Astrocyte of the spinal cord (primary cell): ENCODE results near the gene WDR77.

Source experiments
- DNase-seq: peaks from one replicate; pipeline ENCODE4 v3.0.0; 2011; ENCODE audit warnings: low read depth, low spot score
- H3K4me3 ChIP-seq: 2 replicates; pipeline ENCODE4 v1.5.1; 2011; ENCODE audit warnings: low read depth, mild to moderate bottlenecking, low read length, moderate library complexity
- in situ Hi-C: cut with HindIII; loops from 2 replicates; pipeline ENCODE4 v1.10.0; 2017; ENCODE audit warnings: low sequenced_read_pairs
- TF ChIP-seq, protein P1 (sequence below): IDR thresholded peaks from 2 replicates; pipeline ENCODE4 v1.5.1; 2012; ENCODE audit warnings: low read depth, mild to moderate bottlenecking, low read length, inconsistent platforms

The WDR77 gene

DNA sequence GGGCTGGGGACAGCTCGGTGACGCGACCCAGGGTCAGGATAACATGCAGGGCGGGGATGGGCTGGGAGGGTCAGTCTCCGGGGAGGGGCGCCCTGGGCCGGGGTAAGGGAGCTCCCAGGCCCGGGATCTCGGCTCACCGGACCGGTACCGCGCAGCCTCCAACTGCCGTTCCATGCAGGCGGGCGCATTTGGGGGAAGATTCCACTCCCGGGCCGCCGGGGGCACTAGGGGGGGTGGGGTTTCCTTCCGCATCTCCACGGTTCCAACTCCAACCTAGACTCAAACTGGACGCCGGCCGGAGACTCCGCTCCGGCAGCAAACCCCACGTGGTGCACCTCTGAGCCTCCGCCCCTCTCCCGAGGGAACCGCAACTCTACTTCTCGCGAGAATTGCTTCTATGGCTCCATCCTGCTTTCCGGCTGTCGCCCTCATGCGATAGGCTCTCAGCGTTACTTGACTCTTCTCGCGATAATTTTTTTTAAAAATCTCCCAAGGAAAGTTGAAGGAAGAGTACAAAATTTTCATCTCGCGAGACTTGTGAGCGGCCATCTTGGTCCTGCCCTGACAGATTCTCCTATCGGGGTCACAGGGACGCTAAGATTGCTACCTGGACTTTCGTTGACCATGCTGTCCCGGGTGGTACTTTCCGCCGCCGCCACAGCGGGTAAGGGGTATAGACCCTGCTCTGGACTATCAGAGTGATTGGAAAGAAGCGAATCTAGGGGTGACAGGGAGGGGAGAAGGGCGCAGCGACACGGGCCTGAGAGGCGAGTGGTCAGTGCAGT is at the start of gene WDR77, which contains the start of gene ATP5PB:
Gene WDR77, minus strand, starts transcription at position 339 of the 785 bp plus-strand sequence. Its CDS starts 87 bp downstream, at position 252.
Gene ATP5PB, plus strand, starts transcription at position 547 of the 785 bp plus-strand sequence. Its CDS starts 78 bp downstream, at position 625.
- peak within 1 kb of the TSS; percentile 99 for H3K4me3 ChIP-seq
- TF ChIP-seq, protein P1, sequence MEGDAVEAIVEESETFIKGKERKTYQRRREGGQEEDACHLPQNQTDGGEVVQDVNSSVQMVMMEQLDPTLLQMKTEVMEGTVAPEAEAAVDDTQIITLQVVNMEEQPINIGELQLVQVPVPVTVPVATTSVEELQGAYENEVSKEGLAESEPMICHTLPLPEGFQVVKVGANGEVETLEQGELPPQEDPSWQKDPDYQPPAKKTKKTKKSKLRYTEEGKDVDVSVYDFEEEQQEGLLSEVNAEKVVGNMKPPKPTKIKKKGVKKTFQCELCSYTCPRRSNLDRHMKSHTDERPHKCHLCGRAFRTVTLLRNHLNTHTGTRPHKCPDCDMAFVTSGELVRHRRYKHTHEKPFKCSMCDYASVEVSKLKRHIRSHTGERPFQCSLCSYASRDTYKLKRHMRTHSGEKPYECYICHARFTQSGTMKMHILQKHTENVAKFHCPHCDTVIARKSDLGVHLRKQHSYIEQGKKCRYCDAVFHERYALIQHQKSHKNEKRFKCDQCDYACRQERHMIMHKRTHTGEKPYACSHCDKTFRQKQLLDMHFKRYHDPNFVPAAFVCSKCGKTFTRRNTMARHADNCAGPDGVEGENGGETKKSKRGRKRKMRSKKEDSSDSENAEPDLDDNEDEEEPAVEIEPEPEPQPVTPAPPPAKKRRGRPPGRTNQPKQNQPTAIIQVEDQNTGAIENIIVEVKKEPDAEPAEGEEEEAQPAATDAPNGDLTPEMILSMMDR = no peak
- in situ Hi-C loops = no loop called here
- peak; percentile 99 for DNase-seq

DNA sequence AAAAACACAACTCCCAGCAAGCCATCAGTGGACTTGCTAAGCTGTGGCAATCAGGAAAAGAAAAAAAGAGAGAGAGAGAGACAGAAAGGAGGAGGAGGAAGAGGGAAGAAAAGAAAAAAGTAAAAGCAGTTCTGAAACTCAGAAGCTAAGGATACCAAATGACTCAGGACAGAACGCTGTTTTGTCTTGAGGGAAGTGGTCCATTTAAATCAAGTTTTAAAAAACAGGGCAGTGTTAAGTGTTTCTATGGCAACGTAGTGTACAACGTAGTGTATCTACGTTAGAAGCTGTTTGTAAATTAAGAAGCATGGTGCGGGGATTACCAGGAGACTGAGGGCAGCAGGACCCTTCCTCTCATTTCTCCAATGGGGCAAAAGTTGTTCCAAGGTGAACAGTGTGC is 48.5 kb upstream of the WDR77 start:
- in situ Hi-C loops = no loop called here
- TF ChIP-seq, protein P1 = no peak
- DNase-seq = no peak
- H3K4me3 ChIP-seq = no peak overlapping the region

DNA sequence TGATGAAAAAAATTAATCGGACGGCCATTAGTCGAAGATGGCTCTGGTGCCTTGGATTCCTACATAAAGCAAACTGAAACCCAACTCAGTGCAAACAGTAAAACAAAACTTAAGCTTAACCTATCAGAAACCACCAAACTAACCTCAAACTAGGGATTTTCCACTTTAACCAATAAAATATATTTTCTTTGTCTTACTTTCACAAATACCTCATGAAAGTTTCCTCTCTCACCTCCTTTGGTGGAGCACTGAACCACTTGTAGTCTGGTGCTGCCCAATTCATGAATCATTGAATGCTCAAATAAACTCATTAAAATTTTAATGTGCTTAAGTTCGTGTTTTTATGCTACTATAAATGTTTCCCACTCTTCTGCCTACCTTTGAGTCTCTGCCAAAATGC is 47.3 kb upstream of the WDR77 start:
- TF ChIP-seq, protein P1 = no peak
- DNase-seq = no peak
- in situ Hi-C loops = no loop called here
- H3K4me3 ChIP-seq = no peak overlapping the region

DNA sequence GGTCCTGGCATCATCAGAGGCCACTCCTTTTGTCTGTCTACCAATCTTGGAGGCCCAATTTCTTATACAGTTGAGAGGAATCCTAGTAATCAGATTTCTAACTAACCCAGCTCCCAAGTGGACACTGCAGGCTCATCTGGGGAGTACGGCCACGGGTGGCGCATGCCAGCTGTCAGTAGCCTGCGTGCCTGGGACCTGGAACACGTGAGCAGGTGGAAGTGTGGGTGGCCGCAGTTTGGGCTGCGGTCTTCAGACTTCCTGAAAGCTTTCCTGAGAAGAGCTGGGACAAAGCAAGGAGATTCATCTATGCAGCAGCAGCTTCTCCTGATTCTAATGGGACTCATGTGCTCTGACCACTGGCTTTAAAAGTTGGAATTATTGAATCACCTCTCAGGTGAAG is 42.0 kb upstream of the WDR77 start:
- in situ Hi-C loops = no loop called here
- H3K4me3 ChIP-seq = no peak overlapping the region
- TF ChIP-seq, protein P1 = no peak
- DNase-seq = no peak

DNA sequence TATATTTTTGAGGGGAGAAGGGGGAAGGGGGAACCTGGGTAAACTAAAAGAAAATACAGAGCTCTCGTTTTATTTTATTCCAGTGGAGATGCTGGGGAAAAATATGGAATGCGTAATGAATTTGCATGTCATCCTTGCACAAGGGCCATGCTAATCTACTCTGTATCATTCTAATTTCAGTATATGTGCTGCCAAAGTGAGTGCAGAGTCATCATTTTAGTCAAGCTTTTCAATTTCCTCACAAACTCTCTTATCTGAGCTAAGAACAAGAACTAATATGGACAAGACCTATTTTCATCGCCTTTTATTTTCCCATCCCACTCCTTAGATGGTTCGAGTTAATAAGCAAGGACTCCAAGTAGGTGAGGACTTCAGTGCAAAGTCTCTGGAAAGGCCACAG is 41.2 kb upstream of the WDR77 start:
- no peak overlapping the region for H3K4me3 ChIP-seq
- no peak for DNase-seq
- TF ChIP-seq, protein P1 = no peak
- in situ Hi-C loops = no loop called here

DNA sequence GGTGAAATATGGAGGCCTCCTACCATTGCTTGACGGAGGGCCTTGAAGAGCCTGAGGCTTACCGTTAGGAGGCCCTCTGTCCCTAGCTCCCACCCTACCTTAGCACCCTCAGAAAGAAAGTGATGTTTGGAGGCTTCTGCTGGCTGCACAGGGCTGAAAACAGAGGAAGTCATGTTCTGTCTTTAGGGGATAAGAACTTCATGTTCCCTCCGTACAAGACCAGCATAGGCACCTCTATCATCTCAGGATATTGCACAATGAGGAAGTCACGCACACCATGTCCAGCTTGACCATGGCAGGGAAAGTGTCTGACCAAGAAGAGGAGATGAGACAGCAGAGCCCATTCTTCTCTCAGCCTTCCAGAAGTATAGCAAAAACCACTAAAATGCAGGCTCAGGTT is 40.5 kb upstream of the WDR77 start:
- in situ Hi-C loops = no loop called here
- DNase-seq = no peak
- TF ChIP-seq, protein P1 = no peak
- H3K4me3 ChIP-seq = no peak overlapping the region
